GM12874 (cell line): ENCODE data around the gene PFDN1.

Experiments used
- CTCF ChIP-seq: IDR thresholded peaks from 2 replicates; pipeline ENCODE4 v1.5.1; 2011; ENCODE audit warnings: low read depth, mild to moderate bottlenecking, control low read depth, low read length, moderate library complexity; ENCODE audit not compliant: insufficient read depth

Gene PFDN1

DNA sequence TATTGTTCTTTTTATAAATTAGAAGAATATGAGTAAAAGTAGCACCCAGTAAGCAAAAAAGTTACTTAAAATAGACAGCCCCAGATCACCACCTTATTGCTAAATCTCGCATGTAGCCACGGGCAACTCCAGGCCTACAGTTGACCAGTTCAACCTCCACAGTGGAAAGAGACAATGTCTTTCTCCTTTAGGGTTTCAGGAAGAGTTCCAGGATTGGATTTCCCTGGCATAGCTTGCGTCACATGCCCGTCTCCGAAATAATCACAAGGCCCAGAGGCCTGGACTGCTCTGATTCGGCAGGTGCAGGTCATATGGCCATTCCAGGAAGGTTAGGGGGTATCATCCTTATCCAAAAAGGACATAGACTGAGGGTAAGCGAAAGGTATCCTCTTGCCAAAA lies 9.9 kb upstream of the PFDN1 start:
- no peak for TF ChIP-seq CTCF

- TF ChIP-seq CTCF = no peak
These were observed 9.3 kb upstream of the PFDN1 start for GRCh38 chr5:140312067-140312790.

- no peak for TF ChIP-seq CTCF
These were observed 8.1 kb upstream of the PFDN1 start for GRCh38 chr5:140311011-140311467.

GRCh38 chr5:140310434-140310833 lies 7.5 kb upstream of the PFDN1 start:
- TF ChIP-seq CTCF = no peak

DNA sequence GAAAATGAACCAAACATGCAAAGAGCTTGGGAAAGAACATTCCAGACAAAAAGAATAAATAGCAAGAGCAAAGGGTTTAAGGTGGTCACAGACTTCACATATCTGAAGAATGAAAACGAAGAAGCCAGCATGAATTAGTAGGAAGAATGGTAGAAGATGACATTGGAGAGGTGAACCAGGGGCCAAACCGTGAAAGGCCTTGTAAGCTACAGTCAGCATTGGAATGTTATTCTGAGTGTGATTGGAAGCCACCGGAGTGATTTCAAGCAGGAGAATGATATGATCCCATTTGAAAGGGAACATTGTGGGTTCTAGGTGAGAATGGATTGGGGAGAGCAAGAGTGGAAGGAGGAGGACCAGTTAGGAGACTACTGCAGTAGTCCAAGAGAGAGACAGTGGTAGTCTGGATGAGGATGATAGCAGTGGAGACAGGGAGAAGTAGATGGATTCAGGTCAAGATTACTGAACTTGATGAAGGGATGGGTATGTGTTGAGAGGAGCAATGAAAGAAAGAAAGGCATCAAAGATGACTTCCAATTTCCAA lies 6.9 kb upstream of the PFDN1 start:
- TF ChIP-seq CTCF = no peak

GRCh38 chr5:140305471-140305870 lies 2.6 kb upstream of the PFDN1 start:
- no peak for TF ChIP-seq CTCF

GRCh38 chr5:140303966-140304365 lies 1.1 kb upstream of the PFDN1 start:
- no peak for TF ChIP-seq CTCF
